D721Med (cell line): ENCODE data around the gene TSPAN2.
"Not testable (repeated sequence)": the region's sequence is repeated elsewhere in the genome, so short reads cannot be mapped to it uniquely, and the experiment has no call there.

Experiments used
- DNase-seq: peaks from one replicate; pipeline ENCODE4 v3.0.0; 2011; ENCODE audit warnings: low spot score; ENCODE audit not compliant: insufficient read length
- FAIRE-seq: peaks from 2 replicates; lab custom pipeline; 2011; peaks lifted over from hg19 to GRCh38; lab: Jason Lieb, UNC
- TF ChIP-seq, protein P1 (sequence below): IDR thresholded peaks from 2 replicates; pipeline ENCODE4 v1.5.1; 2012; ENCODE audit warnings: mild to moderate bottlenecking, control low read depth; ENCODE audit not compliant: insufficient read depth; ENCODE audit errors: missing control alignments

The TSPAN2 gene

GRCh38 chr1:115021145-115021544 lies 68.2 kb downstream of the TSPAN2 start:
- TF ChIP-seq, protein P1, sequence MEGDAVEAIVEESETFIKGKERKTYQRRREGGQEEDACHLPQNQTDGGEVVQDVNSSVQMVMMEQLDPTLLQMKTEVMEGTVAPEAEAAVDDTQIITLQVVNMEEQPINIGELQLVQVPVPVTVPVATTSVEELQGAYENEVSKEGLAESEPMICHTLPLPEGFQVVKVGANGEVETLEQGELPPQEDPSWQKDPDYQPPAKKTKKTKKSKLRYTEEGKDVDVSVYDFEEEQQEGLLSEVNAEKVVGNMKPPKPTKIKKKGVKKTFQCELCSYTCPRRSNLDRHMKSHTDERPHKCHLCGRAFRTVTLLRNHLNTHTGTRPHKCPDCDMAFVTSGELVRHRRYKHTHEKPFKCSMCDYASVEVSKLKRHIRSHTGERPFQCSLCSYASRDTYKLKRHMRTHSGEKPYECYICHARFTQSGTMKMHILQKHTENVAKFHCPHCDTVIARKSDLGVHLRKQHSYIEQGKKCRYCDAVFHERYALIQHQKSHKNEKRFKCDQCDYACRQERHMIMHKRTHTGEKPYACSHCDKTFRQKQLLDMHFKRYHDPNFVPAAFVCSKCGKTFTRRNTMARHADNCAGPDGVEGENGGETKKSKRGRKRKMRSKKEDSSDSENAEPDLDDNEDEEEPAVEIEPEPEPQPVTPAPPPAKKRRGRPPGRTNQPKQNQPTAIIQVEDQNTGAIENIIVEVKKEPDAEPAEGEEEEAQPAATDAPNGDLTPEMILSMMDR, result no peak
- FAIRE-seq, result no peak
- no peak for DNase-seq

DNA sequence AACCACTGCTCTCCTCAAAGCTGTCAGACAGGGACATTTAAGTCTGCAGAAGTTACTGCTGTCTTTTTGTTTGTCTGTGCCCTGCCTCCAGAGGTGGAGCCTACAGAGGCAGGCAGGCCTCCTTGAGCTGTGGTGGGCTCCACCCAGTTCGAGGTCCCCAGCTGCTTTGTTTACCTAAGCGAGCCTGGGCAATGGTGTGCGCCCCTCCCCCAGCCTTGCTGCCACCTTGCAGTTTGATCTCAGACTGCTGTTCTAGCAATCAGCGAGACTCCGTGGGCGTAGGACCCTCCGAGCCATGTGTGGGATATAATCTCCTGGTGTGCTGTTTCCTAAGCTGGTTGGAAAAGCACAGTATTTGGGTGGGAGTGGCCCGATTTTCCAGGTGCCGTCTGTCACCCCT lies 69.8 kb downstream of the TSPAN2 start:
- not testable (repeated sequence) for FAIRE-seq, DNase-seq

GRCh38 chr1:115013792-115014191 lies 75.5 kb downstream of the TSPAN2 start:
- DNase-seq (no peak), FAIRE-seq (no peak)
- TF ChIP-seq, protein P1, result no peak

DNA sequence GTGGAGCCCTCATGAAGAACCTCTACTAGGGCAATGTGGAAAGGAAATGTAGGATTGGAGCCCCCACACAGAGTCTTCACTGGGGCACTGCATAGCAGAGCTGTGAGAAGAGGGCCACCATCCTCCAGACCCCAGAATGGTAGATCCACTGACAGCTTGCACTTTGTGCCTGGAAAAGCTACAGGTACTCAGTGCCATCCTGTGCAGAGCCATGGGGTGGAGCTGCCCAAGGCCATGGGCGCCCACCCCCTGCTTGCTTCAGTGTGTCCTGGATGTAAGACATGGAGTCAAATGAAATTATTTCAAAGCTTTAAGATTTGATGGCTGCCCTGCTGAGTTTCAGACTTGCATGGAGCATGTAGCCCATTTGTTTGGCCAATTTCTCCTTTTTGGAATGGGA lies 76.9 kb downstream of the TSPAN2 start:
- no peak for FAIRE-seq
- DNase-seq, result no peak
- TF ChIP-seq, protein P1, result no peak

DNA sequence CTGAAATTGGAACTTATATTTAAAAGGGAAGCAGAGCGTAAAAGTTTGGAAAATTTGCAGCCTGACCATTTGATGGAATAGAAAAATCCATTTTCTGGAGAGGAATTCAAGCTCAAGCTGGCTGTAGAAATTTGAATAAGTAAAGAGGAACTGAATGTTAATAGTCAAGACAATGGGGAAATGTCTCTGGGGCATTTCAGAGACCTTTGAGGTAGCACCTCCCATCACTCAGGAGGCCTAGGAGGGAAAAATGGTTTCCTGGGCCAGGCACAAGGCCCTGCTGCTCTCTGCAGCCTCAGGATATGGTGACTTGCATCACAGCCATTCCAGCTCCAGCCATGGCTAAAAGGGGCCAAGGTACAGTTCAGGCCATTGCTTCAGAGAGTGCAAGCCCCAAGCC lies 77.3 kb downstream of the TSPAN2 start:
- TF ChIP-seq, protein P1, result no peak
- FAIRE-seq (no peak), DNase-seq (no peak)

- DNase-seq (no peak), FAIRE-seq (no peak)
- TF ChIP-seq, protein P1, result no peak
These were observed 83.1 kb downstream of the TSPAN2 start for GRCh38 chr1:115006191-115006590.
